GM21825 (cell line): ENCODE data around the gene PTPRG.
A peak's percentile ranks its signal among the peaks of the same experiment; 100 is the strongest.
"Not testable (repeated sequence)": the region's sequence is repeated elsewhere in the genome, so short reads cannot be mapped to it uniquely, and the experiment has no call there.

Source experiments
- ATAC-seq: cut with Tn5 transposase; IDR thresholded peaks from one replicate; pipeline ENCODE4 v1.9.1; 2021; ENCODE audit warnings: mild to moderate bottlenecking, moderate library complexity; ENCODE audit not compliant: unreplicated experiment

PTPRG gene

DNA sequence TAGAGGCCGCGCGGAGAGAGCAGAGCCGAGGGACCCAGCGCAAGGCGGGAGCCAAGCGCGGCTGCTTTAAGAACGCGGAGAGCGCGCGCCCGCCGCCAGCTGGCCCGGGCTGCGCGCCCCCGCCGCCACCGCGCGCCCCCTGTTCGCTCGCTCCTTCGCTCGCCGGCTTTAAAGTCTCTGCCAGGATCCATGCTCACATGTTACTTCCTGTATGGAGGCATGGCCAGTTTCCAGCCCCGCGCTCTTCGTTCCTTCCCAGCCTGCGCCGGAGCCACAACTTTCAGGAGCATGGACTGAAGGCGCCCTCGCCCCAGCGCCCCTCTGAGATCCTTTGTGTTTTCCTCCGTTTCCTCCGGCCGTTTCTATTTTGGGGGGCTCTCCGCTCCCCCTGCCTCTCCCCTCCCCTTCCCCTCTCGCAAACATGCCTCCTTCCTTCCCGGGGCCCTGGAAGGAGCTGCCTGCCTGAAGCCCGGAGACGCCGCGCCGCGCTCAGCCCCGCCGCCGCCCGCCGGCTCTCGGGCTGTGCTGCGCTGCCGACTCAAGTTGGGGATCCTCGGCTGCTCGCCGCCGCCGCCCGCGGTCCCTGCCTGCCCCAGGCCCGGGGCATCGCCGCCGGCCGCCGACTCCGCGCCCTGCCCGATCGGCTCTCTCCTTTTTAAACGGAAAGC is at the start of gene PTPRG:
Gene PTPRG, plus strand, starts transcription at position 198 of the 668 bp plus-strand sequence. CDS start 717 bp downstream, outside the sequence.
- peak; percentile 48 for ATAC-seq

DNA sequence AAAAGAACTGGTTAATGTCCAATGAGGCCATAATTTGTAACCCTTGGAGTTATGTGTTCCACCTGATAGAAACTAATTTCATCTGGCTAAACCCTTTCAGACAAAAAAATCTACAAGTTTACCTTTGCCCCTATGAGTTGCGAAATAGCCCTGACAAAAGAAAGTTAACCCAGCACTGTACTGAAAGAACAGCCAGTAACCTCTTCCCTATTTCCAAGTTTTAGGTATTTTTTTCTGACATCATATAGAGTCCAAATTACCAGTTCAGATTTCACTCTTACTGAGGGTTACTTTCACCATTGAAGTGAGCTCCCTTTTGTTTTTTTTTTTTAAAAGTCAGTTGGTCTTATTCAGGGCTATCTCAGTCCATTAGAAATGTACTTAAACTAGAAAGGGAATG is 42.8 kb upstream of the PTPRG start:
- peak; percentile 41 for ATAC-seq

DNA sequence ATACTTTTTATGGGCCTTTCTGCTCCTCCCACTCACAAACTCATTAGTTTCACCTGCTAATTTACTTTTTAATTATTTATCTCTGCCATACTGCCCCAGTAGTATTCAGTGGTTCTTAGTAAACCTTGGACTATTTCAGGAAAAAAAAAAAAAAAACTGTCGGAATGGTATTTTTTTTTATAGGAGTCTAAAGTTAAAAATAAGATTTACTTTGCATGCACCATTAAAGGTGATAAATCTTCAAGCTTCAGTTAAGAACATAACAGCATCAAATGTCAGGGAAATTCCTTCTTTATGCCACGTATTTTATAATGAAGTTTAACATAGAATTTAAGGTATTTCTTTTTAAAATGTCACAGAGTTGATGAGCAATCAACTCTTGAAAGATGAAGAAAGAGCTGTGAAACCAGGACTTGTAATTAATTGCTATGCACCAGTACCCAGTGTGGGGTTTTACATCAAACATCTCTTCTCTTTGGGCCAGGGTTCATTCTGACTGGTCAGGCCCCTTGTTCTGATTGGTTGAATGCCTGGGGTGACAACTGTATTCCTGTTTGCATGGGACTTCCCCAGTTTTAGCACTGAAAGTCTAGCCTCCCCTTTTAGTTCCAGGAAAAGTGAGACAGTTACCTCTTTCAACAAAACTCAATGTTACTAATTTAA is 40.3 kb upstream of the PTPRG start:
- ATAC-seq: peak; percentile 97

DNA sequence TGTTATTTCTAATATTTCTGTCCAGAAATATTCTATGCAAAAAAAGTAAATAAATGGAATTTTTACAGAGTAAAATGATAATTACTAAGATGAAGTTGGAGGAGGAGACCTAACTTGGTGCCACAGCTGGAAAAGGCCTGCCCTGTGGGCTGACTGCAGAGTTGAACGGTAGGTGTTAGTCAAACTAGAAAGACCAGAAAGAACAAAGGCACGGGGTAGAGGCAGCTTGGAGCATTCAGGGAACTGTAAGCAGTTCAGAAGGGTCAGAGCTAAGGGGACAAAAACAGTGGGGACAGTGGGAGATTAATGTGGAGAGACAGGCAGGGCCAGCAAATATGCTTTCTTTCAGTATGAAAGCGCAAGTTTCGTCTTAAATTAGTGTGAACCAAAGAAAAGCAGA is 39.3 kb upstream of the PTPRG start:
- ATAC-seq: no peak

DNA sequence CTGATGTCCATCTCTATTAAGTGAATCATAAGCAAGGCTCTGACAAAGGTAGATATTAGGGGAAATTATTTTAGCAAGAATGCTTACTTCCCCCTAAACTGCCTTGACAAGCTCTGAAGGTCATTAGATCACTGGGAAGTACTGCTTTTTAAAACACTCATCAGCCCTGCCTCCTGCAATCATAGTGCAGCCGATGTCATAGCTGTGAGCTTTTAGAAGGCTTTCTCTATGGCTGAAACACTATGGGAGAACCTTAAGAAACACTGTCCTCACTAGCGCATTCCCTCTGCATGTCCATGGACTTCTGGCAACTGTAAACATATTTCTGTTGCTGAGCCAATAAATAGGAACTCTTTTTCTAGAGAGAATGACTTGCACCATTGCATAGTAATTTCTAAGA is 38.7 kb upstream of the PTPRG start:
- ATAC-seq: no peak

DNA sequence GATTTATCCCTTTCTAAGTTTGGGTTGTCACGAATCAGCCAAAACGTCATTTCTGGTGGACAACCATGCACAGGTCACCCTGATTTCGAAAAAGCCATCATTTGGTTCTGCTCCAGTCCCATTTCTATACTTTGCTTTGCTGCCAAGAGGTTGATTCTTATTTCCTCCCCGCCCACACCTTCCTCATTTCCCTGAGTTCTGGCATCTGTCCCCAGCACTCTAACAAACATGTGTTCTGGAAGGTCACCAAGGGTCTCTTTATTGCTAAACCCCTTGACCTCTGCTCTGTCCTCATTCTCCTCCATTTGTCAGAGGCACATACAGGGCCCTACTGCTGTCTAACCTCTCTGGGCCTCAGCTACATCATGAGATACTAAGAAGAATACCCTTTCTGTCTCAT is 36.4 kb upstream of the PTPRG start:
- no peak for ATAC-seq

DNA sequence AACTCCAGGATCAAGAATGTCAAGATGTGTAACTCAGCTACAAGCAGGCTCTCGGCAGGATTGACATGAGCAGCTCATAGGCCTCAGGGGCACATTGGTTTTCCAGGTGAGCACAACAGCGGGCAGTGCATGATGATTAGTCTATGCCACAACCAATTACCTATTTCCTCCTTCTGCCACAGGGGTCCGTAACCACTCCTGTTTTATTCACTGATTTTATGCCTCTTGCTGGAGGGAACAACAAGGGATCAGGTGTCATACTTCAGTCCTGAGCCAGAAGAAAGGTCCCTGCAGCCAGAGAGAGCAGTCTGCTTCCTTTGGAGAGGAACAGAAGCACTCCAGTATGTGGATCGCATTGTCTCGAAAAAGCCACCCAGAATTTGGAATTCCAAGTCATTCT is 35.1 kb upstream of the PTPRG start:
- ATAC-seq: no peak

DNA sequence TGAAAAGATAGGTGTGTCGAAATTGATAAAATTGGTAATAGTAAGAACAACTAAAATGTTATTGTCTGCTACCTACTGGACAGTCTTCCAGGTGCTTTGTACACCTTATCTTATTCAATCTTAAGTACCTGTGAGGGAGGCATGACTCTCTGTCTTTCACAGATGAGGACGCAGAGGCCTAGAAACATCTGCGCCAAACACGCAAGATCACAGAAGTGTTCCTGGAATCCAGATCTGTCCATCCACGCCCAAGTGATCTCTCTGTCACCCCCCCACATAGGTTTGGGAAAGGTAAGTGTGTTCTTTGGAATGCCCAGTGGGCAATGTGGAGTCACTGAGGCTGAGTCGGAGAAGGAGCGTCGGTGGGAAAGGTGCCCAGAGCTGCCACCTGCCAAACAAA is 34.4 kb upstream of the PTPRG start:
- no peak for ATAC-seq

DNA sequence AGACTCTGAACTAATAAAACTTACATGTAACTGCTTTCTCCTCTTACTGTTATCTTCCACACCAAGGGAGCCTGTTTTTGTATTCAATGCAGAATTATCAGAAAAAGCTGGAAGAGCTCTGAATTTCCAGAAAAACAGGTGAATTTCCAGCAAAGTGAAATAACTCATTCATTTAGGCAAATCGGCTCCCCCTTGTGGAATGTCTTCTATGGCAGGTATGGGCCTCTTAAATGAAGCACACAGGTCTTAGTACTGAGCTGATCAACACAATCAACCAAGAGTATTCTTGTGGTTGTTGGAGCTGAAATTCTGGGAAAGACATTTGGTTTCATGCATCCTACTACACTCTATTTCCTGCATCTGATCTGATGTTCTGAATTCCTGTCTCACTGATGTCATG is 31.0 kb upstream of the PTPRG start:
- ATAC-seq: no peak

DNA sequence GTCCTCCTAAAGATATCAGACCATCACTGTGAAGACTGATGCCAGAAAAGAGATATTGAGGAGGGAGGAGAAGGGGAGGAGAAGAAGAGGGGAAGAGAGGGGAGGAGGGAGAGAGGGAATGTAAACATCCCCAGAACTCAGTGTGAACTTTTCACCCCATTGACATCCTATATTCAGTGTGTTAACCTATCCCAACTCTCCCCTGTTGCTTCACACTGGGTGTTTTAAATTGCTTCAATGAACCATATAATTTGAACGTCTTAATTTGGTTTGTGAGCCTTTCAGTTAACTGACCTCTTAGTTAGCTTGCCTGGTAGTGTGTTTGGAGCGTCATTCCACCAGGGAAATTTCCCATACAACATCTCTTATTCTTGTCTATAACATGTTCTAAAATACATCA is 29.8 kb upstream of the PTPRG start:
- ATAC-seq: no peak

DNA sequence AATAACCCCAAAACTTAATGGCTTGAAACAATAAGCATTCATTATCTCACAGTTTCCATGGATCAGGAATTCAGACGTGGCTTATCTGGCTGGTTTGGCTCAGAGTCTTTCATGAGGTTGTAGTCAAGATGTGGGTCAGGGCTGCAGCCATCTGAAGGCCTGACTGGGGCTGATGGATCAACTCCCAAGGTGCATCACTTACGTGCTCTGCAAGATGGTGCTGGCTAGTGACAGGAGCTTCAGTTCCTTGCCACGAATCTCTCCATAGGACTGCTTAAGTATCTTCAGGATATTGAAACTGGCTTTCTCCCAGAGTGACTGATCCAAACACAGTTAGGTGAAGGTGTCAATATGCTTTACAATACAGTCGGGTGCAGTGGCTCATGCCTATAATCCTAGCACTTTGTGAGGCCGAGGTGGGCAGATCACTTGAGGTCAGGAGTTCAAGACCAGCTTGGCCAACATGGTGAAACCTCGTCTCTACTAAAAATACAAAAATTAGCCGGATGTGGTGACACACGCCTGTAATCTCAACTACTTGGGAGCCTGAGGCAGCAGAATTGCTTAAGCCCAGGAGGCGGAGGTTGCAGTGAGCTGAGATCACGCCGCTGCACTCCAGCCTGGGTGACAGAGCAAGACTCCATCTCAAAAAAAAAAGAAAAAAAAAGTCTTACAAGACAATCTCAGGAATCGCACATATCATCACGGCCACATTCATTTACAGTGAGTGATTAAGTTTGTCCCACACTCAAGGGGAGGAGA is 28.5 kb upstream of the PTPRG start:
- ATAC-seq: no peak

DNA sequence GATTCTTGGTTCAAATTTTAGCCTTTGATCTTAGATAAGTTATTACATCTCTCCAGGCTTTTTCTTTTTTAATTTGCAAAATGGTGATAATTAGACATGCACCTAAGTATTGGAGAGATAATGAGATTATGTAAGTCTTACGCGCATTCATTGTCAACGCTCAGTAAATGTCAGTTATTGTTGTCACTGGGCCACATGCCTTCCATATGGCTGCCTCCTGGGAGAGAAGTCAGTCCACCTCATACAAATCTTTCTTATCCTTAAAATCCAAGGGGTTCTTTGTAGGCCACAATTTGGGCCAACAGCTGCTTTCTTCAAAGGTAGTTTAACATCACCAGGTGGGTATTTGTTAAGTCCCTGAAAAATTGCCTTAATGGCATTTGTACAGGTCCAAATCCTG is 25.5 kb upstream of the PTPRG start:
- ATAC-seq: no peak

DNA sequence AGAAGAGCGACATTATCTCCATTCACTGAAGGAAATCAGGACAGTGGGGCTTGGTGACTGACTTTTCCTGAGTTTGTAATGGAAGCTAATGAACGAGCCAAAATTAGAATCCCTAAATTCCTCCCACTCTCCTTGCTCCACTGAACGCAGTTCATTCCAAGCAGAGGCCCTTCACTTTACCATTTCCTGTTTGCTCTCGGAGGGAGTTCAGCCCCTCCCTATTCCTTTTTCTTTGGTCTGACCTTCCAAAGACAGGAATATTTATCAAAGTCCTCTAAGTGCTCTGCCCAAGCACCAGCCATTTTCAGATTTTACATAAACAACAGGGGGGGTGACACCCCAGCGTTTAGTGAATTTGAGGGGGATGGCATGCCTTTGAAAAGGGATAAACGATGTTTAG is 24.0 kb upstream of the PTPRG start:
- ATAC-seq: no peak

DNA sequence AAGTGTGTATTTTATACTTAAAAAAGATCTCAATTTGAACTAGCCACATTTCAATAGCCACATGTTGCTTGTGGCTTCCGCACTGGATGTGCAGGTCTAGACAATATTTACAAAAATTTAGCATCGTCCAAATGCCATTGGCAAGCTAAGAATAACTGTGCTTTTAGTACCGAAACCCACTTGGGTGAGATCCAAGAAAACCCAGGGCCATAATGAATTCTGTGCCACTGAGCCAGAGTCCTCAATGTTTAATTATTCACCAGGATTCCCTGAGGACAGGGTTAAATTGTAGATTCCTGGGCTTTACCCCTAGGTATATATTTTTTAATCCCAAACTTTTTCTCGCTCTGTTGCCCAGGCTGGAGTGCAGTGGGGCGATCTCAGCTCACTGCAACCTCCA is 22.9 kb upstream of the PTPRG start:
- no peak for ATAC-seq

DNA sequence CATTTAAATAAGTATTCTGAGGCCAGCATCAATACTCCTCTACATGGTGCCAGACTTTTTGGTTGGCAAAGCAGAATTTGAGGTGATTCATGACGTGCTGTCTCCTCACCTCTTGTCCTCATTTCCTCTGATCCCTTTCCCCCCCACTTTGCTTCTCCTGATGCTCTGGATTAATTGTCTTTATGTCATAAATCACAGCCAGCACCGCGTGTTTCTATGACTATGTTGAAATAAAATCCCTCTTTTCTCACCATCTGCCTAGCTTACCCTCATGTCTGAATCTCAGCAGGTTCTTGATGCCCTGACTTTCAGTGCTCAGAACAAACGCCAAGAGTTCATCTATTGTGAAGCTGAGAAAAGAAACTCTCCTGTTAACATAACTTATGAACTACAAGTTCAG is 19.7 kb upstream of the PTPRG start:
- ATAC-seq: no peak

DNA sequence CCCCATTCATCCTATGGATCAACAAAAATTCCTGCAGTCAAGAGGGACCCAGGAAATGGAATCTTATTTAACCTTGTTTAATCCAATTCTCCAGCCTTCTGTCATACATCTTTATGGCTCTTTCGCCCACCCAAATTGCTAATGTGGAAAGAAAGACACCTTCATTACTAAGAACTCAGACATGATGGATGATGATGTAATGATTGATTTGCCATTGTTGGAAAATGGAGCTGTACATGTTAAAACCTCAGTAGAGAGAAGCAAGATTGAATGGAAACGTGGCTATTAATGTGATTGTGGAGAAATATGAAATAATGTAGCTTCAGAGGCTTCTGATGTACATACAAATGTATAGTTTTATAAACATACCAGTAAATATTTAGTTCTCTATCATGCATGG is 15.7 kb upstream of the PTPRG start:
- no peak for ATAC-seq

DNA sequence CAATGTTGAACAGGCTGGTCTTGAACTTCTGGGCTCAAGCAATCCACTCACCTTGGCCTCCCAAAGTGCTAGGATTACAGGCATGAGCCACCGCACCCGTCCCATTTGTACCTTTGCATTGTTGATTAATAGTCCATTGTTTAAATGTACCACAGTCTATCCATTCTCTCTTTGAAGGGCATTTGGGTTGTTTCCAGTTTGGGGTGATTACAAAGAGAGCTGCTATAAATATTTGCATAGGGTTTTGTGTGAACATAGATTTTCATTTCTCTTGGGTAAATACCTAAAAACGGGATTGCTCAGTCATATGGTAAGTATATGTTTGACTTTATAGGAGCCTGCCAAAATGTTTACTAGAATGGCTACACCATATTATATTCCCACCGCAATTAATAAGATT is 13.7 kb upstream of the PTPRG start:
- no peak for ATAC-seq

DNA sequence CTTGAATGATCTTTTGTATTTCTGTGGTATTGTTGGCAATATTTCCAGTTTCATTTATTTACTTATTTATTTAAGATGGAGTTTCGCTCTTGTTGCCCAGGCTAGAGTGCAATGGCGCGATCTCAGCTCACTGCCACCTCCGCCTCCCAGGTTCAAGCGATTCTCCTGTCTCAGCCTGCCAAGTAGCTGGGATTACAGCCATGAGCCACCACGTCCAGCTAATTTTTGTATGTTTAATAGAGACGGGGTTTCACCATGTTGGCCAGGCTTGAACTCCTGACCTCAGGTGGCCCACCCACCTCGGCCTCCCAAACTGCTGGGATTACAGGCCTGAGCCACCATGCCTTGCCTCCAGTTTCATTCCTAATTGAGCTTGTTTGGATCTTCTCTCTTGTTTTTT is 8.7 kb upstream of the PTPRG start:
- not testable (repeated sequence) for ATAC-seq

DNA sequence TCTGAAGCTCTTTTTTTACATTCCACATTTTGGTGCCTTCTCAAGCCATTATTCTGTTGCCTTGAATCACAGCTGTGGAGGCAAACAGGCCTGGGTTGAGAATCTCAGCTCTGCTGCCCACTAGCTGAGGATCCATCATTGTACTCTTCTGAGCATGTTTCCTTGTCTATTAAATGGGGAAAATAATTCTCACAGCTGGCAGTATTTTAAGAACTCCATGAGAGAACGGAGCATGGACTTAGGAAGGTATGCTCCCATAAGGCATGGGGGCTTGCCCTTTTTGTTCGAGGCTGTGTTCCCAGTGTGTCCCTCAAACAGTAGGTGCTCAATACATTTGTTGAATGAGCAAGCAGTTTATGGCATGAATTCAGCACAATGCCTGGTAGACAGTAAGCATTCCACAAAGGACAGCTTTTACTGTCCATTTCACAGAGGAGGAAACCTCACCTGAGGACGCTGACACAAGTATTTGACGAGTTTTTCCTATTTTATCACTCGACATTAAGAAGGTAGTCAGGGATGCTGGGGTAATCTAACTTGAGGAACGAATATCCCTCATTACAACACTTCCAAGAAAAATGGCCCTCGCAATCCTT is 2.1 kb upstream of the PTPRG start:
- no peak for ATAC-seq

DNA sequence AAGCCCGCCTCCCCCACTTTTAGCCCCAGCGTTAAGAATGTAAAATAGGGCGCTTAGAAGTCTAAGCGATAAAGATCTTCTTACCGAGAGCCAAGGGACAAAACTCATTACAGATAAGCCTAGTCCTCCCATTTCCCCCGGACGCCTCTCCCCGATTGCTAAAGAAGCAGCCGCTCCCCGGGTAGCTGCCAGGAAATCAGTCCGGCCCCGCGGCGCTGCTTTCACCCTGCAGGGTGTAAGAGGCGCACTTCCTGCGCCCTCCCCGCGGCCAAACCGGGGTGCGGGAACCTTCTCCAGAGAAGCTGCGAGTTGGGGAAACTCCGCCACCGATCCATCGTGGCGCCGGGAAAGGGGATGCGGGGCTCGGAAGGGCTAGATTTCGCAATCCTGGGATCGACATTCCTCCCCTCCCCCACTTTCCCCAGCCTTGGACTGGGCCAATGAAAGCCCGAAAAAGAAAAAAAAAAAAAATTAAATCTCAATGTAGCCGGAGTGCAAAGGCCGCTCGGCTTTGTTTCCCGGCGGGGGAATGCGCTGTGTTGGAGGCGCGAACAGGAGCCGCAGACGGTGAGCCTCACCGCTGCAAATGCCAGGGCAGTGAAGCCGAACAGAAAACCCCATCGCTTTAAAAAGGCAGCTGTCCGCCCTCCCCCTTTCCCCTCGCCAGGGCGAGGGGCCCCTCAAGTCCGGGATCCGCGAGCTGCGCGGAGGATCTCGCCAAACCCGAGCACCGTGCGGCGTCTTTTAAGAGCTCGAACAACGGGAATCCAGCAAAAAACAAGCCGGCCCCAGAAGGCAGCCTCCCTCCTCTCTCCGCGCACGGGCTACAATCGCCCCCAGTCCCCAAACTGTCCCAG is 626 bp upstream of the PTPRG start:
- peak; percentile 45 for ATAC-seq
